Right lung (tissue), 5 donors: ENCODE measurements around the gene FAM136A. TPM values are rescaled to one million over a fixed set of nuclear protein-coding genes. Genes with fewer than 3 reads are reported as not detected.
"Not testable (repeated sequence)": the region's sequence is repeated elsewhere in the genome, so short reads cannot be mapped to it uniquely, and the experiment has no call there.

Experiments
- DNase-seq, 2 donors: peaks; one replicate each; pipeline ENCODE4 v3.0.0-alpha.2; 2013
- polyA plus RNA-seq, 5 donors: library from polyadenylated mRNA; unstranded; fragments of 120-200 nt; gene quantifications; one replicate each; pipeline versions ENCODE4 v1.2.1 to v1.2.3, GENCODE V29; 2013; ENCODE audit warnings: inconsistent platforms in 1 of 5, low replicate concordance in 1 of 5; ENCODE audit not compliant: insufficient read length in 5 of 5, insufficient read depth in 1 of 5

The FAM136A gene
- polyA plus RNA-seq, 5 donors: 47.5 to 57.0 (median 55.8) TPM

GRCh38 chr2:70303186-70303585 lies 1.3 kb upstream of the FAM136A start:
- no peak for DNase-seq

DNA sequence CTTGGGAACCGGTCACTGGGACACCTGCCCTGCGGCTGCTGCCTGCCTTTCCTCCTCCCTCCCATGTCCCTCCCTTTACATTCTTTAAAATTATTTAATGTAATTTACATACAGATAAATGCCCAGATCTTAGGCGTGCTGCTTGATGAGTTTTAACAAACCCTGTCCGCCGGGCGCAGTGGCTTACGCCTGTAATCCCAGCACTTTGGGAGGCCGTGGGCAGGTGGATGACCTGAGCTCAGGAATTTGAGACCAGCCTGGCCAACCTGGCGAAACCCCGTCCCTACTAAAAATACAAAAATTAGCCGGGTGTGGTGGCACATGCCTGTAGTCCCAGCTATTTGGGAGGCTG lies 304 bp upstream of the FAM136A start:
- DNase-seq: not testable (repeated sequence)

DNA sequence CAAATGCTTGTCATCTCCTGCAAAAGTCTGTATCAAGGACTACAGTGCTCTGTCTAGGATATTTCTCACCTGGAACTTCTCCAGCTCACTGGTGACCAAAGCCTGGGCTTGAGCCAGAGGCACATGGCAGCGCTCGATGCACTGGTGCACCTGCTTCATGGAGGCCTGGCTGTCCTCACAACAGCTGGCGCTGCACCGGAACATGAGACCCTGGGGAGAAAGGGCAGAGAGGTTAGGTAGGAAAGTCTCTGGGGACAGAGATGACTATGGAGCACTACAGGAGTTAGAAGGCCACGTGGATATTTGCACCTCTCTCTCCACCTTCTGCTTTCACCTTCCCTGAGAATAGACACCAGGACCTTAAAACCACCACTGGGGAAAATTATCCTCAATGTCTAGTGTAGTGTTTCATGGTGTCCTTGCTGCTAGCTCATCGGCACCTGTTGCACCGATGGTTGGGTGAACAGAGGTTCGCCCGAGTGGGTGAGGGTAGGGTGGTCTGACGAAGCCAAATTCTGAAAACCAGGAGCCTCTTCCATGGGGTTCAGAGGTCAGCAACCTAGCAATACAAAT lies 1.0 kb downstream of the FAM136A start:
- DNase-seq: no peak

GRCh38 chr2:70297828-70298227 lies 4.0 kb downstream of the FAM136A start:
- not testable (repeated sequence) for DNase-seq

DNA sequence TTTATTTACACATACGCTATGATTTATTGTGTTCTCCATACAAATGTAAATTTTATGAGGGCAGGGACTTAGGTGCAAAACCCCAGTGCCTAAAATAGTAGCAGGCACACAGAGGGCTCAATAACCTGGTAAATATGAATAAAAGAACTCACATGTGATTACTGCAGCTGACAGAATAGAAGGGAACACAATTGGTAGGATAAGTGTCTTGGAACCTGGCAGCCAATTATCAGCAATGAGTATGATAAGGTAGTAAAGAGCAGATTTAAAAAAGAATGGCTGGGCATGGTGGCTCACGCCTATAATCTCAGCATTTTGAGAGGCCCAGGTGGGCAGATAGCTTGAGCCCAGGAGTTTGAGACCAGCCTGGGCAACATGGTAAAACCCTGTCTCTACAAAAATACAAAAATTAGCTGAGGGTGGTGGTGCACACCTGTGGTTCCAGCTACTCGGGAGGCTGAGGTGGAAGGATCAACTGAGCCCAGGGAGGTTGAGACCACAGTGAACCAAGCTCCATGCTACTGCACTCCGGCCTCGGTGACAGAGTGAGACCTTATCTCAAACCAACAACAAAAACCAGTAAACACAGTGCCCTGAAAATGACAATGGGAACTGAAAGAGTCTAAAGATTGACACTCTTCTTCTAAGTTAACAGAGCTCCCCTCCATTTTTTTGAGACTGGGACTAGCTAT lies 18.2 kb downstream of the FAM136A start:
- no peak for DNase-seq

DNA sequence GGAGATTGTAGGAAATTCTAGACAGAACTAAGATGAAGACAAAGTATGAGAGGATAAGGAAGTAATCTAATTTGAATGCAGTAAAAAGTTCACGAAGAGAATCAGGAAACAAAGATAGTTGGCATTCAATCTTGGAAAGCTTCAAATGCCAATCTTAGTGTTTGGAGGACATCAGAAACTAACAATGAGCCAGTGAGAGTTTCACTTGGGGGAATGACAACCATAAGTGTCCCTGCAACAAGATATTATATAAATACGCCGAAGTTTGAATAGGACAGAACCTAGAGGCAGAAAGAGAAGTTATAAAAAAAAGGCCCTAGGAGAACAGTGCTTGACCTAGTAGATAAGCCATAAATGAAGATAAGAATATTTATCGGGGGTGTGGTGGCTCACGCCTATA lies 19.4 kb downstream of the FAM136A start:
- no peak for DNase-seq

- no peak for DNase-seq
Measured at GRCh38 chr2:70280242-70280798, 21.5 kb downstream of the FAM136A start.

DNA sequence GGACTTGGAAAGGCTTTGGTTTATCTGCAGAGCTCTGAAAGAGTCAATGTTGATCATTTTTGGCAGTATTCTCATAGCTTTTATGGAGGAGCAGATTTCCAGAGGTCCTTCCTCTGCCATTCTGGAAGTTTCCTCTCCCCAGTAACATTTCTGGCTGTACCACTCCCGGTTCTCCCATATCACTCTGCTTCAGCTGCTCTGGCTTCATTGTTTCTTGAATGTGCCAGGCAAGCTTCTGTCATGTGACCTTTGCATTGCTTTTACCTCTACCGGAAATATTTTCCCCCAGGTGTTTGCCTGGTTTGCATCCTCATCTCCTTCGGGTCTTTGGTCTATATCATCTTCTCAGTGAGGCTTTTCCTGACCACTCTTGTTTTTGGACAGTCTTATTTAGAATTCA lies 31.5 kb downstream of the FAM136A start:
- no peak for DNase-seq

GRCh38 chr2:70269422-70270302 lies 32.2 kb downstream of the FAM136A start:
- DNase-seq: not testable (repeated sequence)

GRCh38 chr2:70266925-70267324 lies 34.9 kb downstream of the FAM136A start:
- not testable (repeated sequence) for DNase-seq

GRCh38 chr2:70261501-70261900 lies 40.4 kb downstream of the FAM136A start:
- no peak for DNase-seq

GRCh38 chr2:70258532-70258875 lies 43.4 kb downstream of the FAM136A start:
- peak in 1 of 2 donors; percentile 30 for DNase-seq

- DNase-seq: no peak
Measured at GRCh38 chr2:70255637-70256314, 46.1 kb downstream of the FAM136A start.

GRCh38 chr2:70250434-70250833 lies 51.4 kb downstream of the FAM136A start:
- DNase-seq: no peak

DNA sequence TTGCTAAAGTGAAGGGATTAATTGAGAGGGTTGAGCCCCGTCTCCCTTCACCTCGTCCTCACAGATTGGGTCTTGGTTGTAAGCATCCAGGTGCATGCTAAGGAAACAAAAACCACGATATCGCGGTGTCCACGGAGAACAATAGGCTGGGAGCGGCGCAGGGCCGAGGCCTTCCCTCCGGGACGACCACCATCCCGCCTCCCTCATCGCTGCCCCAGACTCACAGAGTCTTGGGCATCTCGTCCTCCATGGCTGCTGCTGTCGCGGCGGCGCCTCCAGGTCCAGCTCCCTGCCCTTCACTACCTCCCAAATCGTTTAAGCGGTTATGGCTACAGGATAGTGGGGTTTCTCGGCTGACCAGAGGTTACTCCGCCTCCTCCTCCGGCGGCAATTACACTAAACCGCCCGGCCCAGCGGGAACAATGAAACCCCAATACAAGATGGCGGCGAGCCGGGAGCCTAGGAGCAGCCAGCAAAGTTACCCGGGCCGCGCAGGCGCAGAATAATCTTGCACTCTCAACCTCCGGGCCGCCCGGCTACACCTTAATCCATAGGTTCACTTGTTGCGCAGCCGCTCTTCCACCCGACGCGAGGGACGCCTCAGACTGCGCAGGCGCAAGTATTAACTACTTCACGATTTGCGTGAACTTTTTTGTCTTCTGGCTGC lies 53.6 kb downstream of the FAM136A start, which contains the start of gene TIA1:
Gene TIA1, minus strand, starts transcription at position 448 of the 667 bp plus-strand sequence. Its CDS starts 198 bp downstream, at position 250.
- DNase-seq: peak; percentile 97 to 99

DNA sequence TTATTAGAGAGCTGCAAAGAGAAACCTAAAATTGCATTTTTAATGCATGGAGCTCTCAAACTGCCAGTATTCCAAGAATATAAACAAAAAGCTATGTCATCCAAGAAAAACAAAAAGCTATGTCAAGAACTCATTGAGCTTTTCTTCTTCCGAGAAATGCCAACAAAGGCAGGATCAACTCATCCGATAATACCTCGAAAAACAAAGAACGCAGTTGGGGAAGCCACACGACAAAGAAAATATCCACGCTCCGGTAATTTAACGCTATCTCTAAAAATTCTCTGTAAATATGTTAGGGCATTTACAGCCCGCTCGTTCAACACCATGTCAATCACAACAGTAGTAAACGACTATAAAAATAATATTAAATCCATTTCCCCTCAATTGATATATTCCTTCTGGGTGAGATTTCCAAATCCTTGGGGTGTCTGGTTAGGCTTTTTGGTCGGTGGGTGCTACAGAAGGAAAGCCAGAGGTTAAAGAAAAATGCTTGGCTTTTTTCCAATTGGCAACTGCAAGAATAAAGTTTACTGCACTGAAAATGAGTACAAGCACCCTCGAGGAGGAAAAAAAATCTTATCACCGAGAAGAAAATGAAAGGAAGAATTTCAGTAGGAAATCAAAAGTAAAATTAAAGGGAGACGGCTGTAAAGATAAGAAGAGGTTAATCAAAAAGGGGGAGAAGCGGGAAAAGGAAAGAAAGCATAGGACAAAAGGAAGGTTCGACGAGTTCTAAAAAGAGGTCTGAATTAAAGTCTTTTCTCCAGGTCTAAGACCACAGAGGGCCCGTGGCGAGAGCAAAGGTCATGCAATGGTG lies 54.3 kb downstream of the FAM136A start:
- DNase-seq: peak; percentile 53 to 82
